ENCODE results near the gene PLCH1. TPM values are rescaled to one million over a fixed set of nuclear protein-coding genes. Genes with fewer than 3 reads are reported as not detected.

The PLCH1 gene
- total and polyA plus RNA-seq, 2 of the 13 experiments (the other 11 are each of a cell fraction or from before 2014, with no cell fraction given): 2.0 to 3.0 TPM

- ATAC-seq (no peak), DNase-seq (ENCODE audit: low spot score) (no peak), FAIRE-seq (no peak)
- H3K27me3 ChIP-seq (ENCODE audit: control insufficient read depth in 1 of 2, insufficient read depth in 2 of 2, low read length in 2 of 2): no peaks in the 10 kb centered on the region
- no peak overlapping the region for H3K27ac ChIP-seq (ENCODE audit: extremely low read length, insufficient read depth, low read length)
- POLR2A ChIA-PET: no interaction called here
- no TSS peak for BruUV-seq (replicated peaks)
- 9% methylated on average over 2 of the region's 2 CpGs for WGBS (ENCODE audit: low lambda C conversion rate)
- H3K9me3 ChIP-seq (ENCODE audit: low read length): 0 out of 2 replicates have a peak, but pooled peaks cover 3% of the 10 kb centered on the region
- H4K20me1 ChIP-seq (ENCODE audit: insufficient read depth, low read length): no peaks in the 10 kb centered on the region
- intact Hi-C loops (cut with micrococcal nuclease; ENCODE audit: unreplicated experiment): no loop called here
- no peaks in the 10 kb centered on the region for H3K36me3 ChIP-seq (replicated peaks in 1 of 2; ENCODE audit: control insufficient read depth in 1 of 2, insufficient read depth in 2 of 2, low read length in 2 of 2)
- H3K4me1 ChIP-seq (ENCODE audit: insufficient read depth, low read length): no peaks in the 10 kb centered on the region
- H3K9ac ChIP-seq (ENCODE audit: insufficient read depth, low read depth, low read length): no peak overlapping the region
- CTCF ChIA-PET (ENCODE audit: low intra/inter-chr PET ratio, low total read pairs): no interaction called here
- no peak overlapping the region for H3K4me3 ChIP-seq (replicated peaks in 1 of 3; ENCODE audit: insufficient read depth in 1 of 3, low read depth in 2 of 3, low read length in 3 of 3)
- TF ChIP-seq ZNF530 (CRISPR knock-in tag; IDR thresholded peaks at IDR 0.05; ENCODE audit: low read depth) (no peak), TIGD3 (CRISPR knock-in tag; IDR thresholded peaks at IDR 0.05; ENCODE audit: borderline replicate concordance) (no peak)
- H2AFZ ChIP-seq (ENCODE audit: low read length): no peak overlapping the region
- H3K4me2 ChIP-seq (ENCODE audit: low read depth, low read length): no peak overlapping the region
- in situ Hi-C loops (cut with HindIII; ENCODE audit: extremely low pct_ligation_motif_present, low pct_unique_long_range_greater_than_20kb): loop anchor here (25.0 kb wide), 1 partner anchor 598 kb away; no protein-coding TSS in a partner anchor
- no peaks in the 10 kb centered on the region for H3K79me2 ChIP-seq (ENCODE audit: insufficient read depth, low read length)
Measured at GRCh38 chr3:155364492-155364891, 380.4 kb downstream of the PLCH1 start.

GRCh38 chr3:155363690-155364070 lies 381.2 kb downstream of the PLCH1 start:
- DNase-seq (ENCODE audit: low spot score) (no peak), ATAC-seq (no peak), FAIRE-seq (no peak)
- intact Hi-C loops (cut with micrococcal nuclease; ENCODE audit: unreplicated experiment): no loop called here
- in situ Hi-C loops (cut with HindIII; ENCODE audit: extremely low pct_ligation_motif_present, low pct_unique_long_range_greater_than_20kb): loop anchor here (25.0 kb wide), 1 partner anchor 599 kb away; no protein-coding TSS in a partner anchor
- no peaks in the 10 kb centered on the region for H3K27me3 ChIP-seq (ENCODE audit: control insufficient read depth in 1 of 2, insufficient read depth in 2 of 2, low read length in 2 of 2)
- BruUV-seq (replicated peaks): no TSS peak
- no peaks in the 10 kb centered on the region for H3K4me1 ChIP-seq (ENCODE audit: insufficient read depth, low read length)
- ChIA-PET POLR2A (no interaction called here), CTCF (ENCODE audit: low intra/inter-chr PET ratio, low total read pairs) (no interaction called here)
- H3K27ac ChIP-seq (ENCODE audit: extremely low read length, insufficient read depth, low read length): no peak overlapping the region
- H3K79me2 ChIP-seq (ENCODE audit: insufficient read depth, low read length): no peaks in the 10 kb centered on the region
- H3K4me2 ChIP-seq (ENCODE audit: low read depth, low read length): no peak overlapping the region
- H2AFZ ChIP-seq (ENCODE audit: low read length): no peak overlapping the region
- H3K4me3 ChIP-seq (replicated peaks in 1 of 3; ENCODE audit: insufficient read depth in 1 of 3, low read depth in 2 of 3, low read length in 3 of 3): no peak overlapping the region
- 0 out of 2 replicates have a peak, but pooled peaks cover 3% of the 10 kb centered on the region for H3K9me3 ChIP-seq (ENCODE audit: low read length)
- H4K20me1 ChIP-seq (ENCODE audit: insufficient read depth, low read length): no peaks in the 10 kb centered on the region
- 13% methylated on average over 3 of the region's 3 CpGs for WGBS (ENCODE audit: low lambda C conversion rate)
- no peak overlapping the region for H3K9ac ChIP-seq (ENCODE audit: insufficient read depth, low read depth, low read length)
- TF ChIP-seq SAFB2 (CRISPR knock-in tag; IDR thresholded peaks at IDR 0.05; ENCODE audit: borderline replicate concordance, low read depth): no peak
- TF ChIP-seq ZNF572 (CRISPR knock-in tag; IDR thresholded peaks at IDR 0.05): no peak
- no peak for TF ChIP-seq ZNF709 (CRISPR knock-in tag; IDR thresholded peaks at IDR 0.05)
- TF ChIP-seq HINFP (CRISPR knock-in tag; IDR thresholded peaks at IDR 0.05; ENCODE audit: low read depth): no peak
- no peak for TF ChIP-seq PHF21A (CRISPR knock-in tag; IDR thresholded peaks at IDR 0.05)
- no peak for TF ChIP-seq CREB3 (CRISPR knock-in tag; IDR thresholded peaks at IDR 0.05)
- no peak for TF ChIP-seq ZNF740 (CRISPR knock-in tag; IDR thresholded peaks at IDR 0.05)
- no peaks in the 10 kb centered on the region for H3K36me3 ChIP-seq (replicated peaks in 1 of 2; ENCODE audit: control insufficient read depth in 1 of 2, insufficient read depth in 2 of 2, low read length in 2 of 2)

Measured in HepG2 (cell line).